Liver (tissue), 9 donors: ENCODE data around the gene INTS12. TPM values are rescaled to one million over a fixed set of nuclear protein-coding genes. Genes with fewer than 3 reads are reported as not detected.

Experiments used
- DNase-seq: peaks from one replicate; pipeline ENCODE4 v3.0.0-alpha.2; 2017; ENCODE audit warnings: low spot score
- H3K27ac ChIP-seq, 2 donors: one replicate each; pipeline ENCODE4 v1.7.0; 2013; ENCODE audit warnings: inconsistent platforms in 2 of 2, low read length in 2 of 2, control low read depth in 1 of 2, low read depth in 1 of 2, mild to moderate bottlenecking in 1 of 2
- H3K27me3 ChIP-seq, 4 donors: one replicate each; pipeline versions ENCODE4 v1.6.1 to v1.7.0; 2013; ENCODE audit warnings: low read length in 3 of 4, inconsistent platforms in 1 of 4, mild to moderate bottlenecking in 1 of 4, moderate library complexity in 1 of 4; ENCODE audit not compliant: control insufficient read depth in 4 of 4, insufficient read depth in 4 of 4
- H3K36me3 ChIP-seq, 4 donors: one replicate each; pipeline versions ENCODE4 v1.6.1 to v1.7.0; 2013; ENCODE audit warnings: low read length in 3 of 4, mild to moderate bottlenecking in 3 of 4, low read depth in 1 of 4, moderate library complexity in 1 of 4; ENCODE audit not compliant: control insufficient read depth in 4 of 4, insufficient read depth in 3 of 4
- H3K4me1 ChIP-seq, 4 donors: one replicate each; pipeline versions ENCODE4 v1.6.1 to v1.7.0; 2013; ENCODE audit warnings: low read length in 3 of 4, mild to moderate bottlenecking in 3 of 4, moderate library complexity in 1 of 4; ENCODE audit not compliant: control insufficient read depth in 4 of 4, insufficient read depth in 4 of 4
- H3K4me3 ChIP-seq, 3 donors: one replicate each; pipeline versions ENCODE4 v1.6.1 to v1.7.0; 2013; ENCODE audit warnings: low read length in 3 of 3, control low read depth in 1 of 3, low read depth in 1 of 3, mild to moderate bottlenecking in 1 of 3
- H3K9ac ChIP-seq, 2 donors: one replicate each; pipeline ENCODE4 v1.7.0; 2013; ENCODE audit warnings: low read length in 2 of 2, mild to moderate bottlenecking in 2 of 2, moderate library complexity in 2 of 2, control low read depth in 1 of 2, low read depth in 1 of 2
- H3K9me3 ChIP-seq, 4 donors: one replicate each; pipeline versions ENCODE4 v1.6.1 to v1.7.0; 2013; ENCODE audit warnings: low read length in 3 of 4; ENCODE audit not compliant: control insufficient read depth in 4 of 4
- CTCF ChIP-seq: fragments of 150-350 bp; IDR thresholded peaks from 2 replicates; pipeline ENCODE4 v1.5.1; 2017; ENCODE audit warnings: improper control_type of control experiment, low read depth, low read length; ENCODE audit not compliant: missing input control
- EGR1 ChIP-seq, 2 donors: IDR thresholded peaks; 2 replicates each; pipeline ENCODE4 v1.6.1; 2016 to 2018; ENCODE audit warnings: antibody characterized with exemption in 2 of 2, low read depth in 2 of 2
- FOXA2 ChIP-seq: IDR thresholded peaks from 2 replicates; pipeline ENCODE4 v1.6.1; 2016; ENCODE audit warnings: antibody characterized with exemption
- GABPA ChIP-seq, 2 donors: IDR thresholded peaks in 1 of 2; conservative IDR thresholded peaks in 1 of 2; 2 replicates each; pipeline ENCODE4 v1.6.1; 2016; ENCODE audit warnings: antibody characterized with exemption in 2 of 2, mild to moderate bottlenecking in 1 of 2, moderate library complexity in 1 of 2
- HNF4A ChIP-seq, 2 donors: conservative IDR thresholded peaks; 2 replicates each; pipeline ENCODE4 v1.6.1; 2016; ENCODE audit warnings: antibody characterized with exemption in 2 of 2, mild to moderate bottlenecking in 2 of 2
- HNF4G ChIP-seq: IDR thresholded peaks from 2 replicates; pipeline ENCODE4 v1.6.1; 2016; ENCODE audit warnings: antibody characterized with exemption
- MAX ChIP-seq: IDR thresholded peaks from 2 replicates; pipeline ENCODE4 v1.6.1; 2016; ENCODE audit warnings: antibody characterized with exemption
- NR2F2 ChIP-seq: IDR thresholded peaks from 2 replicates; pipeline ENCODE4 v1.6.1; 2016; ENCODE audit warnings: antibody characterized with exemption
- RAD21 ChIP-seq, 2 donors: IDR thresholded peaks; 2 replicates each; pipeline ENCODE4 v1.6.1; 2016; ENCODE audit warnings: antibody characterized with exemption in 2 of 2, mild to moderate bottlenecking in 2 of 2
- RXRA ChIP-seq, 2 donors: IDR thresholded peaks; 2 replicates each; pipeline ENCODE4 v1.6.1; 2017 to 2018; ENCODE audit warnings: antibody characterized with exemption in 2 of 2, mild to moderate bottlenecking in 1 of 2
- SP1 ChIP-seq: IDR thresholded peaks from 2 replicates; pipeline ENCODE4 v1.6.1; 2018; ENCODE audit warnings: antibody characterized with exemption, mild to moderate bottlenecking
- TAF1 ChIP-seq: conservative IDR thresholded peaks from 2 replicates; pipeline ENCODE4 v1.6.1; 2016; ENCODE audit warnings: antibody characterized with exemption, mild to moderate bottlenecking
- WGBS: extraction: QIAGEN DNeasy Blood & Tissue Kit; methylation state at CpG from one replicate; pipeline ENCODE4 v1.1.7; 2013; 5-methylcytosine and 5-hydroxymethylcytosine counted together
- polyA plus RNA-seq, 2 donors: library from polyadenylated mRNA; stranded (reverse) in 1 of 2; unstranded in 1 of 2; fragments of 200-250 nt in 1 of 2; fragments of >200 nt in 1 of 2; fragmentation: Nextera tagmentation in 1 of 2; extraction: Ambion mirVana in 1 of 2; gene quantifications; one replicate each; pipeline versions ENCODE4 v1.2.1 to v1.2.3, GENCODE V29; 2013 to 2015
- total RNA-seq, 2 donors: library from RNA; depleted of rRNA; stranded (reverse); fragments of >200 nt; gene quantifications; one replicate each; pipeline ENCODE4 v1.2.3, GENCODE V29; 2014
- TF ChIP-seq, protein P1 (sequence below): IDR thresholded peaks from 2 replicates; pipeline ENCODE4 v1.6.1; 2016; ENCODE audit warnings: antibody characterized with exemption
- TF ChIP-seq, protein P2 (sequence below): IDR thresholded peaks from 2 replicates; pipeline ENCODE4 v1.6.1; 2016; ENCODE audit warnings: antibody characterized with exemption, mild to moderate bottlenecking
- donor health status: healthy.
- donor health status: healthy.
- donor health status: healthy.
- donor health status: healthy.
- donor health status: healthy.

INTS12 gene
- total and polyA plus RNA-seq, 4 donors, result 9.4 to 16.4 (median 13.5) TPM

- Histone ChIP-seq H3K4me1 (no peaks in the 10 kb centered on the region), H3K4me3 (no peak overlapping the region), H3K36me3 (no peaks in the 10 kb centered on the region), H3K9ac (no peak overlapping the region), H3K9me3 (no peaks in the 10 kb centered on the region), H3K27me3 (no peaks in the 10 kb centered on the region), H3K27ac (no peak overlapping the region)
- no peak for DNase-seq
- WGBS, result 75% methylated on average over 4 of the region's 4 CpGs
- TF ChIP-seq, protein P1, sequence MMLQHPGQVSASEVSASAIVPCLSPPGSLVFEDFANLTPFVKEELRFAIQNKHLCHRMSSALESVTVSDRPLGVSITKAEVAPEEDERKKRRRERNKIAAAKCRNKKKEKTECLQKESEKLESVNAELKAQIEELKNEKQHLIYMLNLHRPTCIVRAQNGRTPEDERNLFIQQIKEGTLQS, result no peak
- TF ChIP-seq CTCF (no peak), GABPA (IDR thresholded peaks at IDR 0.05 in 1 of 2, conservative IDR thresholded peaks at IDR 0.05 in 1 of 2) (no peak), MAX (no peak), NR2F2 (no peak), HNF4G (no peak), HNF4A (conservative IDR thresholded peaks at IDR 0.05) (no peak), TAF1 (no peak), EGR1 (IDR thresholded peaks at IDR 0.05; ENCODE audit: low read depth in 2 of 2) (no peak), SP1 (no peak), RXRA (IDR thresholded peaks at IDR 0.05) (no peak)
- TF ChIP-seq, protein P2, sequence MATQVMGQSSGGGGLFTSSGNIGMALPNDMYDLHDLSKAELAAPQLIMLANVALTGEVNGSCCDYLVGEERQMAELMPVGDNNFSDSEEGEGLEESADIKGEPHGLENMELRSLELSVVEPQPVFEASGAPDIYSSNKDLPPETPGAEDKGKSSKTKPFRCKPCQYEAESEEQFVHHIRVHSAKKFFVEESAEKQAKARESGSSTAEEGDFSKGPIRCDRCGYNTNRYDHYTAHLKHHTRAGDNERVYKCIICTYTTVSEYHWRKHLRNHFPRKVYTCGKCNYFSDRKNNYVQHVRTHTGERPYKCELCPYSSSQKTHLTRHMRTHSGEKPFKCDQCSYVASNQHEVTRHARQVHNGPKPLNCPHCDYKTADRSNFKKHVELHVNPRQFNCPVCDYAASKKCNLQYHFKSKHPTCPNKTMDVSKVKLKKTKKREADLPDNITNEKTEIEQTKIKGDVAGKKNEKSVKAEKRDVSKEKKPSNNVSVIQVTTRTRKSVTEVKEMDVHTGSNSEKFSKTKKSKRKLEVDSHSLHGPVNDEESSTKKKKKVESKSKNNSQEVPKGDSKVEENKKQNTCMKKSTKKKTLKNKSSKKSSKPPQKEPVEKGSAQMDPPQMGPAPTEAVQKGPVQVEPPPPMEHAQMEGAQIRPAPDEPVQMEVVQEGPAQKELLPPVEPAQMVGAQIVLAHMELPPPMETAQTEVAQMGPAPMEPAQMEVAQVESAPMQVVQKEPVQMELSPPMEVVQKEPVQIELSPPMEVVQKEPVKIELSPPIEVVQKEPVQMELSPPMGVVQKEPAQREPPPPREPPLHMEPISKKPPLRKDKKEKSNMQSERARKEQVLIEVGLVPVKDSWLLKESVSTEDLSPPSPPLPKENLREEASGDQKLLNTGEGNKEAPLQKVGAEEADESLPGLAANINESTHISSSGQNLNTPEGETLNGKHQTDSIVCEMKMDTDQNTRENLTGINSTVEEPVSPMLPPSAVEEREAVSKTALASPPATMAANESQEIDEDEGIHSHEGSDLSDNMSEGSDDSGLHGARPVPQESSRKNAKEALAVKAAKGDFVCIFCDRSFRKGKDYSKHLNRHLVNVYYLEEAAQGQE, result no peak
Measured at GRCh38 chr4:105652286-105652888, 56.1 kb downstream of the INTS12 start.

DNA sequence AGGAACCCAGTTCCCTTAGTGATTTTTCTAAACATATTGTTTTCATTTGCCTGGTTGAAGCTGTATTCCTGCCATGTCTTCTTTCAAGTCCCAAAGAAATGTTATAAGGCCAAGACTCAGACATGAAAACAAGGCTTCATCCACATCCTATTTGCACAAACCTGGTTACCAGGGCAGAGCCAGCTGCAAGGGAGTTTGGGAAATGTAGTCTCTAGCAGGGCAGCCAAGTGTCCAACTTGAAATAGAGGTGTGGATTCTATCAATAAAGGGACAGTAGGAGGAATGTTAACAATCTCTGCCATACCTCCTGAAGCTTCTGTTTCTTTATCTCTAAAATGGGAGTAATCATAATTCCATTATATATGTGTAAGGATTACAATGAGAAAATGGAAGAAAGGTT lies 56.6 kb downstream of the INTS12 start:
- no peak overlapping the region for H3K27ac ChIP-seq

More for the DNA sequence above, 56.6 kb downstream of the INTS12 start:
- Histone ChIP-seq H3K4me1 (no peaks in the 10 kb centered on the region), H3K9ac (no peak overlapping the region), H3K9me3 (no peaks in the 10 kb centered on the region), H3K36me3 (no peaks in the 10 kb centered on the region), H3K27me3 (no peaks in the 10 kb centered on the region), H3K4me3 (no peak overlapping the region)
- DNase-seq, result no peak
- TF ChIP-seq GABPA (IDR thresholded peaks at IDR 0.05 in 1 of 2, conservative IDR thresholded peaks at IDR 0.05 in 1 of 2), result no peak
- TF ChIP-seq, protein P1, result no peak
- TF ChIP-seq TAF1, result no peak
- TF ChIP-seq HNF4G, result no peak
- no peak for TF ChIP-seq FOXA2
- TF ChIP-seq RAD21 (IDR thresholded peaks at IDR 0.05), result no peak
- no peak for TF ChIP-seq CTCF
- TF ChIP-seq, protein P2, result no peak
- TF ChIP-seq HNF4A (conservative IDR thresholded peaks at IDR 0.05), result no peak
- TF ChIP-seq MAX, result no peak
